ENCODE data around the gene WNT2B. TPM values are rescaled to one million over a fixed set of nuclear protein-coding genes. Genes with fewer than 3 reads are reported as not detected.

WNT2B gene
- total RNA-seq, 1 experiment from 2014 or later = 0.75 TPM

DNA sequence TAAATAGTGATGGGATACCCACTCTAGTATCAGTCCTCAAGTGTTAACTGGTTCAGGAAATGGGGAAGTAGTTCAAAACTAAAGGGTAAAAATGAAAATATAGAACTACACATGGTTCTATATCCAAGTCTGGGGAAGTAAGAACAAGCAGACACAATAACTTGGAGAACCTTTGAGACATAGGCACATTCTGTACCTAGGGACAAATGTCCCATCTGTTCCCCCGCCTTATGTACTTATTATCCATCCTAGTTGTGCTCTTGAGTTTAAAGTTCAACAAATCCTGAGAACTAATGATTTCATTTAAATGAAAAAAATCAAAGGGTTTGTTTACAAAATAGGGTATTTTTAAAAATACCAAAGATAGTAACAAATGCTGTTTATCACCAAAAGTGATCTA is 32.5 kb downstream of the WNT2B start:
- no peak for TF ChIP-seq CTCF (IDR thresholded peaks at IDR 0.05; ENCODE audit: unreplicated experiment)
- no peak overlapping the region for H3K27ac Mint-ChIP-seq (ENCODE audit: low read depth, unreplicated experiment)
- H3K36me3 Mint-ChIP-seq (ENCODE audit: insufficient read depth, unreplicated experiment) = peaks cover 49% of the 10 kb centered on the region
- intact Hi-C loops (cut with micrococcal nuclease) = no loop called here
- no peaks in the 10 kb centered on the region for H3K9me3 Mint-ChIP-seq (ENCODE audit: unreplicated experiment)
- no TSS peak for BruUV-seq (replicated peaks)
- H3K4me3 Mint-ChIP-seq (ENCODE audit: unreplicated experiment) = no peak overlapping the region
- H3K4me1 Mint-ChIP-seq (ENCODE audit: insufficient read depth, unreplicated experiment) = peaks cover 16% of the 10 kb centered on the region
- DNase-seq (ENCODE audit: unreplicated experiment) = no peak
- POLR2A ChIA-PET = no interaction called here
- CTCF ChIA-PET = interaction anchor here (1.0 to 1.3 kb wide), 2 partner anchors 12 to 39 kb away, joined by 4 read pairs; no protein-coding TSS in a partner anchor
- H3K27me3 Mint-ChIP-seq (ENCODE audit: insufficient read depth, unreplicated experiment) = no peaks in the 10 kb centered on the region

- intact Hi-C loops (cut with micrococcal nuclease) = no loop called here
- H3K36me3 Mint-ChIP-seq (ENCODE audit: insufficient read depth, unreplicated experiment) = peaks cover 41% of the 10 kb centered on the region
- no peak for TF ChIP-seq CTCF (IDR thresholded peaks at IDR 0.05; ENCODE audit: unreplicated experiment)
- ChIA-PET POLR2A (interaction anchor here (1.0 to 2.6 kb wide), 2 partner anchors 10 to 148 kb away, joined by 3 to 9 read pairs; no protein-coding TSS in a partner anchor), CTCF (interaction anchor here (0.6 to 1.3 kb wide), 5 partner anchors 11 to 384 kb away, joined by 3 to 4 read pairs (median 4); no protein-coding TSS in a partner anchor)
- DNase-seq (ENCODE audit: unreplicated experiment) = no peak
- no peak overlapping the region for H3K27ac Mint-ChIP-seq (ENCODE audit: low read depth, unreplicated experiment)
- BruUV-seq (replicated peaks) = no TSS peak
- no peak overlapping the region for H3K4me3 Mint-ChIP-seq (ENCODE audit: unreplicated experiment)
- H3K4me1 Mint-ChIP-seq (ENCODE audit: insufficient read depth, unreplicated experiment) = peaks cover 16% of the 10 kb centered on the region
- H3K27me3 Mint-ChIP-seq (ENCODE audit: insufficient read depth, unreplicated experiment) = no peaks in the 10 kb centered on the region
- no peaks in the 10 kb centered on the region for H3K9me3 Mint-ChIP-seq (ENCODE audit: unreplicated experiment)
Measured at GRCh38 chr1:112542206-112542973, 33.6 kb downstream of the WNT2B start.

GRCh38 chr1:112544011-112544688 is 35.4 kb downstream of the WNT2B start:
- CTCF ChIA-PET = interaction anchor here (0.9 to 1.3 kb wide), 2 partner anchors 39 to 70 kb away, joined by 3 to 7 read pairs; no protein-coding TSS in a partner anchor
- POLR2A ChIA-PET = interaction anchor here (0.6 to 2.6 kb wide), 15 partner anchors 10 to 161 kb away, joined by 3 to 11 read pairs (median 4); partner anchors contain the start of genes CAPZA1 and ST7L
- TF ChIP-seq CTCF (IDR thresholded peaks at IDR 0.05; ENCODE audit: unreplicated experiment) = no peak
- H3K4me3 Mint-ChIP-seq (ENCODE audit: unreplicated experiment) = no peak overlapping the region
- peaks cover 38% of the 10 kb centered on the region for H3K36me3 Mint-ChIP-seq (ENCODE audit: insufficient read depth, unreplicated experiment)
- TSS peak; percentile 99 for BruUV-seq (replicated peaks)
- intact Hi-C loops (cut with micrococcal nuclease) = no loop called here
- H3K27me3 Mint-ChIP-seq (ENCODE audit: insufficient read depth, unreplicated experiment) = no peaks in the 10 kb centered on the region
- no peaks in the 10 kb centered on the region for H3K9me3 Mint-ChIP-seq (ENCODE audit: unreplicated experiment)
- peak; percentile 82 for DNase-seq (ENCODE audit: unreplicated experiment)
- peak overlapping the region; percentile 13 for H3K27ac Mint-ChIP-seq (ENCODE audit: low read depth, unreplicated experiment)
- peaks cover 16% of the 10 kb centered on the region for H3K4me1 Mint-ChIP-seq (ENCODE audit: insufficient read depth, unreplicated experiment)

GRCh38 chr1:112544751-112545150 is 36.0 kb downstream of the WNT2B start:
- CTCF ChIA-PET = interaction anchor here (0.9 to 1.3 kb wide), 3 partner anchors 38 to 69 kb away, joined by 3 to 7 read pairs (median 4); no protein-coding TSS in a partner anchor
- DNase-seq (ENCODE audit: unreplicated experiment) = peak; percentile 11
- no peaks in the 10 kb centered on the region for H3K9me3 Mint-ChIP-seq (ENCODE audit: unreplicated experiment)
- intact Hi-C loops (cut with micrococcal nuclease) = no loop called here
- POLR2A ChIA-PET = interaction anchor here (0.7 to 2.6 kb wide), 12 partner anchors 10 to 154 kb away, joined by 3 to 9 read pairs (median 4); partner anchors contain the start of genes CAPZA1 and ST7L
- TF ChIP-seq CTCF (IDR thresholded peaks at IDR 0.05; ENCODE audit: unreplicated experiment) = no peak
- peaks cover 36% of the 10 kb centered on the region for H3K36me3 Mint-ChIP-seq (ENCODE audit: insufficient read depth, unreplicated experiment)
- H3K27ac Mint-ChIP-seq (ENCODE audit: low read depth, unreplicated experiment) = peak overlapping the region; percentile 13
- H3K4me1 Mint-ChIP-seq (ENCODE audit: insufficient read depth, unreplicated experiment) = peaks cover 16% of the 10 kb centered on the region
- H3K4me3 Mint-ChIP-seq (ENCODE audit: unreplicated experiment) = no peak overlapping the region
- no TSS peak for BruUV-seq (replicated peaks)
- no peaks in the 10 kb centered on the region for H3K27me3 Mint-ChIP-seq (ENCODE audit: insufficient read depth, unreplicated experiment)
